HepG2 (cell line): Measurements from ENCODE around the gene ANTXR1. TPM values are rescaled to one million over a fixed set of nuclear protein-coding genes. Genes with fewer than 3 reads are reported as not detected.

ENCODE experiments used
- ARID3A ChIP-seq: IDR thresholded peaks from 2 replicates; pipeline ENCODE4 v1.6.1; 2012; ENCODE audit warnings: low read depth, low read length, improper control_type of control experiment
- CREB1 ChIP-seq, 2 experiments: fragments of 450-650 bp in 1 of 2; IDR thresholded peaks; 2 replicates each; pipeline ENCODE4 v1.6.1; 2016 to 2017; ENCODE audit warnings: control low read depth in 1 of 2, mild to moderate bottlenecking in 1 of 2, missing compliant biosample characterization in 1 of 2, missing genetic modification characterization in 1 of 2
- CREM ChIP-seq, 2 experiments: sonication (generic) in 1 of 2; formaldehyde crosslinking in 1 of 2; IDR thresholded peaks; 2 replicates each; pipeline versions ENCODE4 v1.4.0 to v1.6.1; 2016 to 2020; ENCODE audit warnings: antibody characterized with exemption in 1 of 2, mild to moderate bottlenecking in 1 of 2, missing genetic modification reagents in 1 of 2
- ELF3 ChIP-seq: IDR thresholded peaks from 2 replicates; pipeline ENCODE4 v1.6.1; 2016; ENCODE audit warnings: missing genetic modification reagents, missing compliant biosample characterization
- KDM2A ChIP-seq: sonication (generic); formaldehyde crosslinking; IDR thresholded peaks from 2 replicates; pipeline ENCODE4 v1.4.0; 2020; ENCODE audit warnings: low read depth, missing genetic modification reagents, borderline replicate concordance
- NFIB ChIP-seq: sonication (generic); formaldehyde crosslinking; IDR thresholded peaks from 2 replicates; pipeline ENCODE4 v1.9.0; 2021; ENCODE audit warnings: missing genetic modification reagents, mild to moderate bottlenecking, borderline replicate concordance
- NKX3-1 ChIP-seq: sonication (generic); formaldehyde crosslinking; IDR thresholded peaks from 2 replicates; pipeline ENCODE4 v1.5.0; 2020; ENCODE audit warnings: missing genetic modification reagents
- POLR2A ChIP-seq, 2 experiments: IDR thresholded peaks; 2 replicates each; pipeline ENCODE4 v1.6.1; 2011; ENCODE audit warnings: low read depth in 2 of 2, low read length in 2 of 2, mild to moderate bottlenecking in 1 of 2, moderate library complexity in 1 of 2; ENCODE audit not compliant: insufficient read depth in 1 of 2
- RBAK ChIP-seq: sonication (generic); formaldehyde crosslinking; IDR thresholded peaks from 2 replicates; pipeline ENCODE4 v1.5.1; 2020; ENCODE audit warnings: mild to moderate bottlenecking, missing genetic modification reagents
- ZNF468 ChIP-seq: sonication (generic); formaldehyde crosslinking; IDR thresholded peaks from 2 replicates; pipeline ENCODE4 v1.8.0; 2022; ENCODE audit warnings: mild to moderate bottlenecking, moderate library complexity, missing genetic modification reagents
- ZNF570 ChIP-seq: sonication (generic); formaldehyde crosslinking; IDR thresholded peaks from 2 replicates; pipeline ENCODE4 v1.4.0; 2020; ENCODE audit warnings: mild to moderate bottlenecking, missing genetic modification reagents, borderline replicate concordance
- ZNF609 ChIP-seq: sonication (generic); formaldehyde crosslinking; IDR thresholded peaks from 2 replicates; pipeline ENCODE4 v1.4.0; 2020; ENCODE audit warnings: mild to moderate bottlenecking, missing genetic modification reagents, borderline replicate concordance
- ZNF644 ChIP-seq: IDR thresholded peaks from 2 replicates; pipeline ENCODE4 v1.6.1; 2016; ENCODE audit warnings: low read depth
- ZNF746 ChIP-seq: sonication (generic); formaldehyde crosslinking; IDR thresholded peaks from 2 replicates; pipeline ENCODE4 v1.8.0; 2022; ENCODE audit warnings: mild to moderate bottlenecking, missing genetic modification reagents
- polyA plus RNA-seq, 8 experiments: library from polyadenylated mRNA; depleted of rRNA in 3 of 8; stranded (reverse) in 7 of 8; unstranded in 1 of 8; fragments of >200 nt; fragmentation: Illumina TruSeq in 4 of 8; extraction: Trizol in 4 of 8; gene quantifications; 2 replicates each; pipeline versions ENCODE4 v1.2.1 to v1.2.3, GENCODE V29; 2011 to 2016; ENCODE audit warnings: low read depth in 4 of 8, missing spikeins in 1 of 8, mixed read lengths in 1 of 8; ENCODE audit not compliant: insufficient read depth in 1 of 8
- total RNA-seq, 5 experiments: library from RNA; depleted of rRNA; stranded (reverse); fragments of >200 nt; fragmentation: Illumina TruSeq; extraction: Trizol; gene quantifications; 2 replicates each; pipeline ENCODE4 v1.2.3, GENCODE V29; 2016; ENCODE audit warnings: low read depth in 1 of 5
- TF ChIP-seq, protein P1 (sequence below): sonication (generic); formaldehyde crosslinking; IDR thresholded peaks from 2 replicates; pipeline ENCODE4 v1.5.1; 2020; ENCODE audit warnings: mild to moderate bottlenecking, missing genetic modification reagents, moderate library complexity
- TF ChIP-seq, protein P2 (sequence below): sonication (generic); formaldehyde crosslinking; IDR thresholded peaks from 2 replicates; pipeline ENCODE4 v1.4.0; 2020; ENCODE audit warnings: mild to moderate bottlenecking, missing genetic modification reagents

Gene ANTXR1
- total and polyA plus RNA-seq, 2 of the 13 experiments (the other 11 are each of a cell fraction or from before 2014, with no cell fraction given) = 4.5 to 12.7 TPM

DNA sequence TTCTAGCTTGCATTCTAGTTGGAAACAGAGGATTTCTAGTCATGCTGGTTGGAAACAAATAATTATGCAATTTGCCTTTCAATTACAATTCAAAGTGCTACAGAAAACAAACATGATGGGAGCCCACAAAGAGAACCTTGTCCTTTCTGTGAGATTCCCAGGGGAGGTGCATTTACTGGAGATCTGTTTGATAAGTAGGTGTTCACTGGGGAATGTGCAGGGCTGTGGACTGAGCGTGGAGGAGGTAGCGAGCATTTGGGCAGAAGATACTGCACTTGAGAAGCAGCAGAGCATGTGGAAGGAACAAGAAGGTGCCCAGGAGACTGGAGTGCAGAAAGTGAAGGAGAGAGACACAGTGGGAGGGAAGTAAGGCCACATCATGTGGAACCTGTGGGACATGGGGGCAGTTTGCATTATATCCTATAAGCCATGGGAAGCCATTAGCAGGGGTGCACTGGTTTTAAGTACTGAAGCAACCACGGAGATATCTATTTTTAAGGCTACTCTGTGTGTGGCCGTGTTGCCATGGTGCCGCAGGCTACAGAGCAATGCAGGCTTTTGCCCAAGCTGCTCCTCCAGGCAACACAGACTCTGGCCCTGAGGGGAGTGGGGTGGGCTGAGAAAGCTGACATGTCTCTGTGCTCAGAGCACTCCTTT is 154.0 kb downstream of the ANTXR1 start (continued):
- peak; percentile 34; the same call in 1 of the 2 replicates for TF ChIP-seq KDM2A (CRISPR knock-in tag)
- TF ChIP-seq RBAK (CRISPR knock-in tag) = no peak
- TF ChIP-seq, protein P1, sequence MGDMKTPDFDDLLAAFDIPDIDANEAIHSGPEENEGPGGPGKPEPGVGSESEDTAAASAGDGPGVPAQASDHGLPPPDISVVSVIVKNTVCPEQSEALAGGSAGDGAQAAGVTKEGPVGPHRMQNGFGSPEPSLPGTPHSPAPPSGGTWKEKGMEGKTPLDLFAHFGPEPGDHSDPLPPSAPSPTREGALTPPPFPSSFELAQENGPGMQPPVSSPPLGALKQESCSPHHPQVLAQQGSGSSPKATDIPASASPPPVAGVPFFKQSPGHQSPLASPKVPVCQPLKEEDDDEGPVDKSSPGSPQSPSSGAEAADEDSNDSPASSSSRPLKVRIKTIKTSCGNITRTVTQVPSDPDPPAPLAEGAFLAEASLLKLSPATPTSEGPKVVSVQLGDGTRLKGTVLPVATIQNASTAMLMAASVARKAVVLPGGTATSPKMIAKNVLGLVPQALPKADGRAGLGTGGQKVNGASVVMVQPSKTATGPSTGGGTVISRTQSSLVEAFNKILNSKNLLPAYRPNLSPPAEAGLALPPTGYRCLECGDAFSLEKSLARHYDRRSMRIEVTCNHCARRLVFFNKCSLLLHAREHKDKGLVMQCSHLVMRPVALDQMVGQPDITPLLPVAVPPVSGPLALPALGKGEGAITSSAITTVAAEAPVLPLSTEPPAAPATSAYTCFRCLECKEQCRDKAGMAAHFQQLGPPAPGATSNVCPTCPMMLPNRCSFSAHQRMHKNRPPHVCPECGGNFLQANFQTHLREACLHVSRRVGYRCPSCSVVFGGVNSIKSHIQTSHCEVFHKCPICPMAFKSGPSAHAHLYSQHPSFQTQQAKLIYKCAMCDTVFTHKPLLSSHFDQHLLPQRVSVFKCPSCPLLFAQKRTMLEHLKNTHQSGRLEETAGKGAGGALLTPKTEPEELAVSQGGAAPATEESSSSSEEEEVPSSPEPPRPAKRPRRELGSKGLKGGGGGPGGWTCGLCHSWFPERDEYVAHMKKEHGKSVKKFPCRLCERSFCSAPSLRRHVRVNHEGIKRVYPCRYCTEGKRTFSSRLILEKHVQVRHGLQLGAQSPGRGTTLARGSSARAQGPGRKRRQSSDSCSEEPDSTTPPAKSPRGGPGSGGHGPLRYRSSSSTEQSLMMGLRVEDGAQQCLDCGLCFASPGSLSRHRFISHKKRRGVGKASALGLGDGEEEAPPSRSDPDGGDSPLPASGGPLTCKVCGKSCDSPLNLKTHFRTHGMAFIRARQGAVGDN (CRISPR knock-in tag) = peak; percentile 77
- no peak for TF ChIP-seq CREB1 (IDR thresholded peaks at IDR 0.05)
- TF ChIP-seq CREB1 (CRISPR knock-in tag; IDR thresholded peaks at IDR 0.05) = peak; percentile 62
- 0 out of 2 replicates have a peak, but pooled peaks have one; percentile 44 for TF ChIP-seq ZNF746 (CRISPR knock-in tag)
- peak; percentile 52; the same call in 1 of the 2 replicates for TF ChIP-seq ZNF570 (CRISPR knock-in tag)
- TF ChIP-seq CREM (IDR thresholded peaks at IDR 0.05) = peak; percentile 82
- no peak for TF ChIP-seq CREM (CRISPR knock-in tag; IDR thresholded peaks at IDR 0.05)
- peak; percentile 43 to 63; a peak in 2 of 4 replicates for TF ChIP-seq POLR2A (IDR thresholded peaks at IDR 0.05; ENCODE audit: insufficient read depth in 1 of 2, low read depth in 2 of 2, low read length in 2 of 2)
- peak; percentile 54; the same call in 1 of the 2 replicates for TF ChIP-seq ZNF644 (CRISPR knock-in tag)
- no peak for TF ChIP-seq ZNF468 (CRISPR knock-in tag)
- TF ChIP-seq ZNF609 (CRISPR knock-in tag) = peak; percentile 76; the same call in 1 of the 2 replicates
- peak; percentile 25; the same call in 1 of the 2 replicates for TF ChIP-seq ELF3 (CRISPR knock-in tag)
- TF ChIP-seq, protein P2, sequence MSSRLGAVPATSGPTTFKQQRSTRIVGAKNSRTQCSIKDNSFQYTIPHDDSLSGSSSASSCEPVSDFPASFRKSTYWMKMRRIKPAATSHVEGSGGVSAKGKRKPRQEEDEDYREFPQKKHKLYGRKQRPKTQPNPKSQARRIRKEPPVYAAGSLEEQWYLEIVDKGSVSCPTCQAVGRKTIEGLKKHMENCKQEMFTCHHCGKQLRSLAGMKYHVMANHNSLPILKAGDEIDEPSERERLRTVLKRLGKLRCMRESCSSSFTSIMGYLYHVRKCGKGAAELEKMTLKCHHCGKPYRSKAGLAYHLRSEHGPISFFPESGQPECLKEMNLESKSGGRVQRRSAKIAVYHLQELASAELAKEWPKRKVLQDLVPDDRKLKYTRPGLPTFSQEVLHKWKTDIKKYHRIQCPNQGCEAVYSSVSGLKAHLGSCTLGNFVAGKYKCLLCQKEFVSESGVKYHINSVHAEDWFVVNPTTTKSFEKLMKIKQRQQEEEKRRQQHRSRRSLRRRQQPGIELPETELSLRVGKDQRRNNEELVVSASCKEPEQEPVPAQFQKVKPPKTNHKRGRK (CRISPR knock-in tag) = peak; percentile 75; the same call in 1 of the 2 replicates
- TF ChIP-seq ARID3A = peak; percentile 94
- TF ChIP-seq NKX3-1 (CRISPR knock-in tag) = peak; percentile 64; the same call in 1 of the 2 replicates
- no peak for TF ChIP-seq NFIB (CRISPR knock-in tag)
